Epidermal melanocyte (primary cell): ENCODE data around the gene TRIM54.

Source experiments
- DNase-seq: peaks from one replicate; pipeline ENCODE4 v3.0.0; 2011; ENCODE audit warnings: low spot score; ENCODE audit not compliant: insufficient read length

The TRIM54 gene

GRCh38 chr2:27281855-27282559 is at the start of gene TRIM54:
Gene TRIM54, plus strand, starts transcription at chr2:27282429. Its CDS starts 303 bp downstream, at chr2:27282732.
- no peak for DNase-seq

- no peak for DNase-seq
Measured at GRCh38 chr2:27233341-27233740, 48.9 kb upstream of the TRIM54 start.

- DNase-seq: no peak
Measured at GRCh38 chr2:27236136-27236535, 46.1 kb upstream of the TRIM54 start.

- no peak for DNase-seq
Measured at GRCh38 chr2:27236626-27237025, 45.6 kb upstream of the TRIM54 start.

- DNase-seq: no peak
Measured at GRCh38 chr2:27237341-27237945, 44.8 kb upstream of the TRIM54 start.

- no peak for DNase-seq
Measured at GRCh38 chr2:27238976-27239375, 43.3 kb upstream of the TRIM54 start.

GRCh38 chr2:27240406-27240805 is 41.8 kb upstream of the TRIM54 start:
- DNase-seq: no peak

- no peak for DNase-seq
Measured at GRCh38 chr2:27241761-27242613, 40.2 kb upstream of the TRIM54 start.

GRCh38 chr2:27242614-27242951 is 39.6 kb upstream of the TRIM54 start:
- no peak for DNase-seq

GRCh38 chr2:27243391-27244130 is 38.7 kb upstream of the TRIM54 start:
- DNase-seq: no peak

- DNase-seq: no peak
Measured at GRCh38 chr2:27245116-27245515, 37.1 kb upstream of the TRIM54 start.

GRCh38 chr2:27245626-27246025 is 36.6 kb upstream of the TRIM54 start:
- no peak for DNase-seq

GRCh38 chr2:27247893-27248292 is 34.3 kb upstream of the TRIM54 start:
- no peak for DNase-seq

- DNase-seq: no peak
Measured at GRCh38 chr2:27249159-27249890, 32.9 kb upstream of the TRIM54 start.

GRCh38 chr2:27249891-27250651 is 32.2 kb upstream of the TRIM54 start:
- peak; percentile 57 for DNase-seq

- no peak for DNase-seq
Measured at GRCh38 chr2:27250652-27251379, 31.4 kb upstream of the TRIM54 start.

- DNase-seq: no peak
Measured at GRCh38 chr2:27251766-27252165, 30.5 kb upstream of the TRIM54 start.

GRCh38 chr2:27255187-27255586 is 27.0 kb upstream of the TRIM54 start:
- no peak for DNase-seq

GRCh38 chr2:27255660-27256059 is 26.6 kb upstream of the TRIM54 start:
- no peak for DNase-seq
